OCI-M1 (cell line): ENCODE results near the gene HOXA13.

Experiments used
- DNase-seq: peaks from one replicate; lab custom pipeline; 2025; lab: John Stamatoyannopoulos, UW

The HOXA13 gene

GRCh38 chr7:27237735-27238334, 37.9 kb upstream of the HOXA13 start:
- no peak for DNase-seq

GRCh38 chr7:27235387-27236311, 35.8 kb upstream of the HOXA13 start:
- DNase-seq: no peak

- no peak for DNase-seq
Observed at GRCh38 chr7:27229448-27229847, 29.6 kb upstream of the HOXA13 start.

- DNase-seq: no peak
Observed at GRCh38 chr7:27224983-27225934, 25.4 kb upstream of the HOXA13 start.

- DNase-seq: no peak
Observed at GRCh38 chr7:27223941-27224575, 24.2 kb upstream of the HOXA13 start.

- no peak for DNase-seq
Observed at GRCh38 chr7:27221201-27221797, 21.4 kb upstream of the HOXA13 start.

- no peak for DNase-seq
Observed at GRCh38 chr7:27220440-27220955, 20.6 kb upstream of the HOXA13 start.

- no peak for DNase-seq
Observed at GRCh38 chr7:27219821-27220220, 19.9 kb upstream of the HOXA13 start.

- DNase-seq: no peak
Observed at GRCh38 chr7:27217951-27218350, 18.1 kb upstream of the HOXA13 start.

GRCh38 chr7:27215356-27215755, 15.5 kb upstream of the HOXA13 start:
- no peak for DNase-seq

- no peak for DNase-seq
Observed at GRCh38 chr7:27214239-27214950, 14.5 kb upstream of the HOXA13 start.

- DNase-seq: no peak
Observed at GRCh38 chr7:27213433-27214238, 13.7 kb upstream of the HOXA13 start.

- no peak for DNase-seq
Observed at GRCh38 chr7:27212497-27213432, 12.9 kb upstream of the HOXA13 start.

- no peak for DNase-seq
Observed at GRCh38 chr7:27211764-27212204, 11.9 kb upstream of the HOXA13 start.

GRCh38 chr7:27211084-27211446, 11.2 kb upstream of the HOXA13 start:
- DNase-seq: no peak

GRCh38 chr7:27210441-27211083, 10.7 kb upstream of the HOXA13 start:
- peak; percentile 31 for DNase-seq

- DNase-seq: no peak
Observed at GRCh38 chr7:27209933-27210440, 10.1 kb upstream of the HOXA13 start.

GRCh38 chr7:27208998-27209397, 9.1 kb upstream of the HOXA13 start:
- DNase-seq: no peak
